Uterus (tissue), 4 donors: ENCODE measurements around the gene ABLIM2. TPM values are rescaled to one million over a fixed set of nuclear protein-coding genes. Genes with fewer than 3 reads are reported as not detected.

Experiments
- DNase-seq, 2 donors: peaks; one replicate each; pipeline ENCODE4 v3.0.0-alpha.2; 2019 to 2020
- H3K27ac ChIP-seq, 2 donors: fragments of 200-600 bp; sonication (generic); 1 replicate in 1 of 2; 2 replicates in 1 of 2; pipeline ENCODE4 v1.5.1; 2016 to 2018
- H3K27me3 ChIP-seq, 2 donors: fragments of 200-600 bp; sonication (generic); one replicate each; pipeline ENCODE4 v1.5.1; 2018 to 2019; ENCODE audit warnings: control low read depth in 1 of 2
- H3K36me3 ChIP-seq, 2 donors: fragments of 200-600 bp; sonication (generic); one replicate each; pipeline ENCODE4 v1.5.1; 2019; ENCODE audit warnings: control low read depth in 1 of 2
- H3K4me1 ChIP-seq, 2 donors: fragments of 200-600 bp; sonication (generic); one replicate each; pipeline ENCODE4 v1.5.1; 2018 to 2019; ENCODE audit warnings: control low read depth in 1 of 2
- H3K4me3 ChIP-seq, 2 donors: fragments of 200-600 bp; sonication (generic); 1 replicate in 1 of 2; 2 replicates in 1 of 2; pipeline ENCODE4 v1.5.1; 2018 to 2019; ENCODE audit warnings: mild to moderate bottlenecking in 1 of 2
- H3K9me3 ChIP-seq, 2 donors: fragments of 200-600 bp; sonication (generic); one replicate each; pipeline ENCODE4 v1.5.1; 2019; ENCODE audit warnings: control low read depth in 1 of 2
- POLR2A ChIP-seq, 2 donors: fragments of 450-650 bp; IDR thresholded peaks; one replicate each; pipeline ENCODE4 v1.6.1; 2016; ENCODE audit warnings: antibody characterized with exemption in 2 of 2, mild to moderate bottlenecking in 1 of 2, moderate library complexity in 1 of 2
- intact Hi-C: fragments of 100-400 bp; cut with DNase I; formaldehyde crosslinking; loops from one replicate; pipeline ENCODE4 v1.15.1; 2023; ENCODE audit warnings: low total_unique reads
- total RNA-seq, 4 donors: library from RNA; depleted of rRNA in 3 of 4; stranded (reverse); fragments of >200 nt in 3 of 4; gene quantifications; one replicate each; pipeline versions ENCODE4 v1.1.0 to v1.2.4, GENCODE V29; 2014 to 2023
- TF ChIP-seq, protein P1 (sequence below), 4 experiments: fragments of 200-600 bp in 2 of 4; fragments of 450-650 bp in 2 of 4; sonication (generic) in 2 of 4; IDR thresholded peaks; one replicate each; pipeline ENCODE4 v1.5.1; 2016 to 2019; ENCODE audit warnings: antibody characterized with exemption in 4 of 4, mild to moderate bottlenecking in 2 of 4, moderate library complexity in 1 of 4
- donor health status: DM: yes; HTN: yes; CAD: no.

ABLIM2 gene
- total RNA-seq, 4 donors from 2014 or later = 0.77 to 6.0 (median 1.5) TPM

DNA sequence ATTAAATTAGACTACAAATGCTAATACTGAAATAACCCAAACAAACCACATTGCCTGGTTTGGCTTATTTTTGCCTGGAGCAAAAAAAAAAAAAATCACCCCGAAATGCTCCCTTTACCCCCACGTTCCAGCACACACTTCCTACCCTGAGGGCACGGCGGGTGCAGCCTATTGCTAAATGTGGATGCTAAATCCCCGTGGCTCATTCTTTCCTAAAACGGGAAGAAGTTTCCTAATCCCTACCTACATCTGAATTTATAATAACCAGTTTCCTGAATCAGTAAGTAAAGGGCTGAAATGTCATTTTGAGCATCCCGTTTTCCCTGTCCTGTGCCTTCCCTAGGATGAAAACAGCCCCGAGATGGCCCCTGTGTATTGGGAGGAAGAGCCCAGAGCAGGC lies 97.0 kb downstream of the ABLIM2 start:
- Histone ChIP-seq H3K9me3 (no peaks in the 10 kb centered on the region), H3K27ac (no peak overlapping the region), H3K27me3 (no peaks in the 10 kb centered on the region), H3K4me1 (no peaks in the 10 kb centered on the region), H3K4me3 (no peak overlapping the region), H3K36me3 (no peaks in the 10 kb centered on the region)
- intact Hi-C loops = no loop called here
- TF ChIP-seq, protein P1, sequence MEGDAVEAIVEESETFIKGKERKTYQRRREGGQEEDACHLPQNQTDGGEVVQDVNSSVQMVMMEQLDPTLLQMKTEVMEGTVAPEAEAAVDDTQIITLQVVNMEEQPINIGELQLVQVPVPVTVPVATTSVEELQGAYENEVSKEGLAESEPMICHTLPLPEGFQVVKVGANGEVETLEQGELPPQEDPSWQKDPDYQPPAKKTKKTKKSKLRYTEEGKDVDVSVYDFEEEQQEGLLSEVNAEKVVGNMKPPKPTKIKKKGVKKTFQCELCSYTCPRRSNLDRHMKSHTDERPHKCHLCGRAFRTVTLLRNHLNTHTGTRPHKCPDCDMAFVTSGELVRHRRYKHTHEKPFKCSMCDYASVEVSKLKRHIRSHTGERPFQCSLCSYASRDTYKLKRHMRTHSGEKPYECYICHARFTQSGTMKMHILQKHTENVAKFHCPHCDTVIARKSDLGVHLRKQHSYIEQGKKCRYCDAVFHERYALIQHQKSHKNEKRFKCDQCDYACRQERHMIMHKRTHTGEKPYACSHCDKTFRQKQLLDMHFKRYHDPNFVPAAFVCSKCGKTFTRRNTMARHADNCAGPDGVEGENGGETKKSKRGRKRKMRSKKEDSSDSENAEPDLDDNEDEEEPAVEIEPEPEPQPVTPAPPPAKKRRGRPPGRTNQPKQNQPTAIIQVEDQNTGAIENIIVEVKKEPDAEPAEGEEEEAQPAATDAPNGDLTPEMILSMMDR (IDR thresholded peaks at IDR 0.05) = no peak
- TF ChIP-seq POLR2A (IDR thresholded peaks at IDR 0.05) = no peak
- no peak for DNase-seq

DNA sequence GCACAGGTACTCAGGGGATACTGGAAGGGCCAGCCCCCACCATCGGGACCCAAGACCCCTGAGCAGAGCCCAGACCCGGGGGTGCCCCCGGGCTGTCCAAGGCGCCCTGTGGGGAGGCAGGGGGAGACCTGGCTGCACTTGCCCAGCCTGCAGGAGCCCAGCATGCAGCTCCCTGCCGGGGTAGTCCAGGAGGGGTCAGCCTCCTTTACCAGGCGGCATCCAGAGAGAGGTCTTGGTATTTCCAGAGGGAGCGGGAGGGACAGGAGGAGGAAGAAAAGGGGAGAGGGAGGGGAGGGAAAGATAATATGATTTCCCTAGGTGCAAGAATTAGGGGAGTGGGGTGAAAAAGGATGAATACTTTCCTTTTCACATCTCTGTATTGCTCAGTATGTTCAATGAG lies 97.5 kb downstream of the ABLIM2 start:
- Histone ChIP-seq H3K27ac (no peak overlapping the region), H3K4me1 (no peaks in the 10 kb centered on the region), H3K36me3 (no peaks in the 10 kb centered on the region), H3K9me3 (no peaks in the 10 kb centered on the region), H3K4me3 (no peak overlapping the region), H3K27me3 (no peaks in the 10 kb centered on the region)
- intact Hi-C loops = no loop called here
- DNase-seq = no peak
- TF ChIP-seq, protein P1 (IDR thresholded peaks at IDR 0.05) = no peak
- no peak for TF ChIP-seq POLR2A (IDR thresholded peaks at IDR 0.05)

DNA sequence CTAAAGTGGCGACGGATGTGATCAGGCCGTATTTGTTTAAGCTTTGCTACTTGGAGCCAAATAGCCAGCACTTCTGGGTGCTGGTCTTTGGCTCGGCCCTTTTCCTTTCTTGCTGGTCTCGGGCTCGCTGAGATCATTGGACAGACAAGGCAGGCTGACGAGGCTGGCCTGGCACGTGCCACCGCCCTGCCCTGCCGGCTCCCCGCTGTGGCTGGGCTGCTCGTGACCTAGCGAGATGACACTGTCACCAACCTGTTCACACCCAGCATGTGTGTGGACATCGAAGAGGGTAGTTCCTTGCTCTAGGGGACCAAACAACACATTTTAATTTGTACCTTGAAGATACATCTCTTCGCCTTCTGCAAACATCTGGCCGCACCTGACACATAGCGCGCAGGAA lies 98.0 kb downstream of the ABLIM2 start:
- DNase-seq = no peak
- no peak overlapping the region for H3K4me3 ChIP-seq
- H3K27me3 ChIP-seq = no peaks in the 10 kb centered on the region
- no peak overlapping the region for H3K27ac ChIP-seq
- H3K9me3 ChIP-seq = no peaks in the 10 kb centered on the region
- intact Hi-C loops = no loop called here
- H3K36me3 ChIP-seq = no peaks in the 10 kb centered on the region
- H3K4me1 ChIP-seq = no peaks in the 10 kb centered on the region
- TF ChIP-seq POLR2A (IDR thresholded peaks at IDR 0.05) = no peak
- TF ChIP-seq, protein P1 (IDR thresholded peaks at IDR 0.05) = no peak

DNA sequence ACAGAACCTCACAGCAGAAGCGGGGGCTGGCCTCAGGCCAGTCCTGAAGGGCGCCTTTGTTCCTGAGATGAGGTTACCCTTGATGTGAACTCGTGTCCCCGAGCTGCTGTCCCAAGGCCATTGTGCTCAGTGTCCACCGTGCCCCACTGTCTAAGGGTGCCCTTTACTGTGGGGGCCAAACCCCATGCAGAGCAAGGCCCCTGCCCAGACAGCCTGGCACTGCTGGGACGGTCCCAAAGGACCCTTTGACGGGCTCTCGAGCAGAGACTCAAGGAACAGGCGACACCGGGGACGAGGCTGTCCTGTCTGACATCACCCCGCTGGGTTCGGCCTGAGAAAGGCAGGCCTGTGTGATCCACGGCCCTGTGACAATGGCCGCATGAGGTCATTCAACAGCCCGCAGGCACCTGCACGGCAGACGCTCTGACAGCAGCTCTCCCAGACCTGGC lies 100.6 kb downstream of the ABLIM2 start:
- Histone ChIP-seq H3K9me3 (no peaks in the 10 kb centered on the region), H3K4me3 (no peak overlapping the region), H3K27ac (no peak overlapping the region), H3K36me3 (no peaks in the 10 kb centered on the region), H3K27me3 (no peaks in the 10 kb centered on the region), H3K4me1 (no peaks in the 10 kb centered on the region)
- intact Hi-C loops = loop anchor here (2.0 kb wide), 1 partner anchor 55 kb away; no protein-coding TSS in a partner anchor
- DNase-seq = no peak
- TF ChIP-seq, protein P1 (IDR thresholded peaks at IDR 0.05) = no peak
- TF ChIP-seq POLR2A (IDR thresholded peaks at IDR 0.05) = no peak

DNA sequence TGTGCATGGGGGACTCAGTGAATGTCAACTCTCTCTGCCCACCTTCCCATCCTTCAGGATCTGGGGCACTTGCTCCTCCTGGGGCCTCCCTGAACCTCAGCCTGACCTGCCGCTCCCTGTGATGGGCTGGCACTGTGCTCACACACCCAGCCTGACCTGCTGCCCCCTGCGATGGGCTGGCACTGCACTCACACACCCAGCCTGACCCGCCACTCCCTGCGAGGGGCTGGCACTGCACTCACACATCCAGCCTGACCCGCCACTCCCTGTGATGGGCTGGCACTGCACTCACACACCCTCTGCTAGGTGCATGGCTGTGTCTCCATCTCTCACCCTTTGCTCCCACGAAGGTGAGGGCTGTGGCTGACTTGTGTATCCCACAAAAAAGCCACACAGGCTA lies 103.4 kb downstream of the ABLIM2 start:
- no peaks in the 10 kb centered on the region for H3K36me3 ChIP-seq
- H3K27ac ChIP-seq = no peak overlapping the region
- H3K4me1 ChIP-seq = peaks cover 0 to 8% of the 10 kb centered on the region in 2 donors
- no peak overlapping the region for H3K4me3 ChIP-seq
- intact Hi-C loops = no loop called here
- no peak for TF ChIP-seq POLR2A (IDR thresholded peaks at IDR 0.05)
- TF ChIP-seq, protein P1 (IDR thresholded peaks at IDR 0.05) = no peak
- no peaks in the 10 kb centered on the region for H3K9me3 ChIP-seq
- DNase-seq = no peak
- H3K27me3 ChIP-seq = no peaks in the 10 kb centered on the region
